OCI-LY3 (cell line): ENCODE data around the gene MORN5.

ENCODE experiments used
- CTCF ChIP-seq: fragments of 200-600, 300-600 bp; sonication (generic); IDR thresholded peaks from 2 replicates; pipeline ENCODE4 v1.5.1; 2014; ENCODE audit warnings: antibody characterized with exemption, low read length, low read depth
- EZH2phosphoT487 ChIP-seq: fragments of 200-600 bp; shearing (Covaris generic); IDR thresholded peaks from 2 replicates; pipeline ENCODE4 v1.6.1; 2018; ENCODE audit warnings: antibody characterized with exemption, mixed run types, low read depth

GRCh38 chr9:122119166-122119521 lies 40.6 kb upstream of the MORN5 start:
- TF ChIP-seq CTCF (no peak), EZH2phosphoT487 (no peak)
